Panc1 (cell line): Measurements from ENCODE around the gene TMEM63C.

Source experiments
- CTCF ChIP-seq: fragments of 450-650 bp; IDR thresholded peaks from 2 replicates; pipeline ENCODE4 v1.5.1; 2017; ENCODE audit warnings: mild to moderate bottlenecking
- POLR2AphosphoS5 ChIP-seq: IDR thresholded peaks from 2 replicates; pipeline ENCODE4 v1.6.1; 2012; ENCODE audit warnings: mild to moderate bottlenecking, low read depth, low read length, moderate library complexity
- REST ChIP-seq, 2 experiments: IDR thresholded peaks; 2 replicates each; pipeline ENCODE4 v1.6.1; 2011 to 2012; ENCODE audit warnings: low read depth in 2 of 2, control low read depth in 1 of 2, low read length in 1 of 2, mild to moderate bottlenecking in 1 of 2, moderate library complexity in 1 of 2; ENCODE audit not compliant: insufficient read depth in 1 of 2
- SIN3A ChIP-seq: IDR thresholded peaks from 2 replicates; pipeline ENCODE4 v1.6.1; 2012; ENCODE audit warnings: low read depth, mild to moderate bottlenecking, low read length, moderate library complexity, borderline replicate concordance; ENCODE audit not compliant: insufficient read depth
- TCF7L2 ChIP-seq: IDR thresholded peaks from 2 replicates; pipeline ENCODE4 v1.6.1; 2011; ENCODE audit warnings: mild to moderate bottlenecking, low read depth, low read length, inconsistent platforms

GRCh38 chr14:77267937-77268699 is 86.5 kb downstream of the TMEM63C start:
- no peak for TF ChIP-seq POLR2AphosphoS5
- no peak for TF ChIP-seq REST (IDR thresholded peaks at IDR 0.05; ENCODE audit: insufficient read depth in 1 of 2, low read depth in 2 of 2, low read length in 1 of 2)
- no peak for TF ChIP-seq CTCF
- TF ChIP-seq TCF7L2: no peak
- no peak for TF ChIP-seq SIN3A
